Neural cell (in vitro differentiated cells): Measurements from ENCODE around the gene IL1R2.

Experiments used
- EP300 ChIP-seq: fragments of 450-650 bp; conservative IDR thresholded peaks from 2 replicates; pipeline ENCODE4 v1.6.1; 2014; ENCODE audit warnings: antibody characterized with exemption, mild to moderate bottlenecking, moderate library complexity; ENCODE audit not compliant: poor library complexity, severe bottlenecking
- EZH2 ChIP-seq: fragments of 200-600, 300-800 bp; shearing (Covaris generic), sonication (generic); IDR thresholded peaks from 2 replicates; pipeline ENCODE4 v1.6.1; 2014; ENCODE audit warnings: antibody characterized with exemption, low read length, borderline replicate concordance, mild to moderate bottlenecking; ENCODE audit not compliant: insufficient read depth, poor library complexity, severe bottlenecking
- MXI1 ChIP-seq: fragments of 450-650 bp; conservative IDR thresholded peaks from 2 replicates; pipeline ENCODE4 v1.6.1; 2014; ENCODE audit warnings: antibody characterized with exemption, mild to moderate bottlenecking; ENCODE audit not compliant: poor library complexity, severe bottlenecking
- POLR2AphosphoS5 ChIP-seq: IDR thresholded peaks from 2 replicates; pipeline ENCODE4 v1.6.1; 2012
- RAD21 ChIP-seq: fragments of 450-650 bp; conservative IDR thresholded peaks from 2 replicates; pipeline ENCODE4 v1.6.1; 2014; ENCODE audit warnings: antibody characterized with exemption, mild to moderate bottlenecking, moderate library complexity
- SMC3 ChIP-seq: fragments of 450-650 bp; conservative IDR thresholded peaks from 2 replicates; pipeline ENCODE4 v1.6.1; 2014; ENCODE audit warnings: antibody characterized with exemption, mild to moderate bottlenecking, moderate library complexity; ENCODE audit not compliant: poor library complexity
- TAF1 ChIP-seq: IDR thresholded peaks from 2 replicates; pipeline ENCODE4 v1.6.1; 2012; ENCODE audit warnings: low read depth
- TF ChIP-seq, protein P1 (sequence below): fragments of 450-650 bp; IDR thresholded peaks from 2 replicates; pipeline ENCODE4 v1.5.1; 2014; ENCODE audit warnings: antibody characterized with exemption, mild to moderate bottlenecking, moderate library complexity; ENCODE audit not compliant: poor library complexity, severe bottlenecking
- TF ChIP-seq, protein P2 (sequence below): IDR thresholded peaks from 2 replicates; pipeline ENCODE4 v1.6.1; 2012; ENCODE audit warnings: borderline replicate concordance

DNA sequence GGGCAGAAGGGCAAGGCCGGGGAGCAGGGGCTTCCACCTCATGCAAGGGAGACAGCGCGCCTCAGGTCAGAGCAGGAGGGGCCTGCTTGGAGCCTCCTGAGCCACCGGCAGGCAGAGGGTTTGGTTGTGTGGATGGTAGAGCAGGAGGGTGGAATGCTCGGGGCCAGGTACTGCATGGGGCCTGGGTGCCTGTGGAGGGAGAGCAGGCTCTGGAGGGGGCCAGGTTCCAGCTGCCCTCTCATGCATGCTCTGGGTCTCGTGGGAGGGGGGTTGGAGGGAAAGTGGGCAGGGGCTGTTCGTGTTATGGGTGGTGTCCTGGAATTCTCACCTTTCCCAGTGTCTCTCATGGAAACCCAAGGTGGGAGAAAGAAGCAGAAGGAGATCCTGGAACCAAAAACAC is 3.2 kb upstream of the IL1R2 start:
- TF ChIP-seq, protein P1, sequence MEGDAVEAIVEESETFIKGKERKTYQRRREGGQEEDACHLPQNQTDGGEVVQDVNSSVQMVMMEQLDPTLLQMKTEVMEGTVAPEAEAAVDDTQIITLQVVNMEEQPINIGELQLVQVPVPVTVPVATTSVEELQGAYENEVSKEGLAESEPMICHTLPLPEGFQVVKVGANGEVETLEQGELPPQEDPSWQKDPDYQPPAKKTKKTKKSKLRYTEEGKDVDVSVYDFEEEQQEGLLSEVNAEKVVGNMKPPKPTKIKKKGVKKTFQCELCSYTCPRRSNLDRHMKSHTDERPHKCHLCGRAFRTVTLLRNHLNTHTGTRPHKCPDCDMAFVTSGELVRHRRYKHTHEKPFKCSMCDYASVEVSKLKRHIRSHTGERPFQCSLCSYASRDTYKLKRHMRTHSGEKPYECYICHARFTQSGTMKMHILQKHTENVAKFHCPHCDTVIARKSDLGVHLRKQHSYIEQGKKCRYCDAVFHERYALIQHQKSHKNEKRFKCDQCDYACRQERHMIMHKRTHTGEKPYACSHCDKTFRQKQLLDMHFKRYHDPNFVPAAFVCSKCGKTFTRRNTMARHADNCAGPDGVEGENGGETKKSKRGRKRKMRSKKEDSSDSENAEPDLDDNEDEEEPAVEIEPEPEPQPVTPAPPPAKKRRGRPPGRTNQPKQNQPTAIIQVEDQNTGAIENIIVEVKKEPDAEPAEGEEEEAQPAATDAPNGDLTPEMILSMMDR: no peak
- TF ChIP-seq SMC3 (no peak), EZH2 (no peak), RAD21 (no peak), POLR2AphosphoS5 (no peak), EP300 (no peak), MXI1 (no peak), TAF1 (no peak)
- TF ChIP-seq, protein P2, sequence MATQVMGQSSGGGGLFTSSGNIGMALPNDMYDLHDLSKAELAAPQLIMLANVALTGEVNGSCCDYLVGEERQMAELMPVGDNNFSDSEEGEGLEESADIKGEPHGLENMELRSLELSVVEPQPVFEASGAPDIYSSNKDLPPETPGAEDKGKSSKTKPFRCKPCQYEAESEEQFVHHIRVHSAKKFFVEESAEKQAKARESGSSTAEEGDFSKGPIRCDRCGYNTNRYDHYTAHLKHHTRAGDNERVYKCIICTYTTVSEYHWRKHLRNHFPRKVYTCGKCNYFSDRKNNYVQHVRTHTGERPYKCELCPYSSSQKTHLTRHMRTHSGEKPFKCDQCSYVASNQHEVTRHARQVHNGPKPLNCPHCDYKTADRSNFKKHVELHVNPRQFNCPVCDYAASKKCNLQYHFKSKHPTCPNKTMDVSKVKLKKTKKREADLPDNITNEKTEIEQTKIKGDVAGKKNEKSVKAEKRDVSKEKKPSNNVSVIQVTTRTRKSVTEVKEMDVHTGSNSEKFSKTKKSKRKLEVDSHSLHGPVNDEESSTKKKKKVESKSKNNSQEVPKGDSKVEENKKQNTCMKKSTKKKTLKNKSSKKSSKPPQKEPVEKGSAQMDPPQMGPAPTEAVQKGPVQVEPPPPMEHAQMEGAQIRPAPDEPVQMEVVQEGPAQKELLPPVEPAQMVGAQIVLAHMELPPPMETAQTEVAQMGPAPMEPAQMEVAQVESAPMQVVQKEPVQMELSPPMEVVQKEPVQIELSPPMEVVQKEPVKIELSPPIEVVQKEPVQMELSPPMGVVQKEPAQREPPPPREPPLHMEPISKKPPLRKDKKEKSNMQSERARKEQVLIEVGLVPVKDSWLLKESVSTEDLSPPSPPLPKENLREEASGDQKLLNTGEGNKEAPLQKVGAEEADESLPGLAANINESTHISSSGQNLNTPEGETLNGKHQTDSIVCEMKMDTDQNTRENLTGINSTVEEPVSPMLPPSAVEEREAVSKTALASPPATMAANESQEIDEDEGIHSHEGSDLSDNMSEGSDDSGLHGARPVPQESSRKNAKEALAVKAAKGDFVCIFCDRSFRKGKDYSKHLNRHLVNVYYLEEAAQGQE: no peak
